K562 (cell line): Measurements from ENCODE around the gene PDLIM4. TPM values are rescaled to one million over a fixed set of nuclear protein-coding genes. Genes with fewer than 3 reads are reported as not detected.
A peak's percentile ranks its signal among the peaks of the same experiment; 100 is the strongest.

Source experiments
- BACH1 ChIP-seq: fragments of 200-800 bp; sonication (Bioruptor generic); IDR thresholded peaks from 2 replicates; pipeline ENCODE4 v1.6.1; 2016; ENCODE audit warnings: missing genetic modification characterization, missing compliant biosample characterization
- CHD4 ChIP-seq: fragments of 200-600 bp; sonication (generic); IDR thresholded peaks from 3 replicates; pipeline ENCODE4 v1.6.1; 2012; ENCODE audit warnings: low read depth, mild to moderate bottlenecking, mixed read lengths, low read length, inconsistent platforms; ENCODE audit not compliant: insufficient read depth, insufficient replicate concordance, poor library complexity, severe bottlenecking
- EHMT2 ChIP-seq: fragments of 450-650 bp; IDR thresholded peaks from 2 replicates; pipeline ENCODE4 v1.6.1; 2018; ENCODE audit warnings: antibody characterized with exemption
- HNRNPLL ChIP-seq: fragments of 200-400 bp; formaldehyde crosslinking; IDR thresholded peaks from 2 replicates; pipeline ENCODE4 v1.6.1; 2017; ENCODE audit warnings: low read length, low read depth, mild to moderate bottlenecking; ENCODE audit not compliant: poor library complexity, severe bottlenecking
- MXI1 ChIP-seq: IDR thresholded peaks from 2 replicates; pipeline ENCODE4 v1.6.1; 2011; ENCODE audit warnings: low read depth, mild to moderate bottlenecking, improper control_type of control experiment, low read length
- RBFOX2 ChIP-seq: fragments of 200-400 bp; formaldehyde crosslinking; IDR thresholded peaks from 2 replicates; pipeline ENCODE4 v1.6.1; 2017; ENCODE audit warnings: low read depth, mild to moderate bottlenecking, low read length, moderate library complexity
- RFX7 ChIP-seq: fragments of 250-450 bp; sonication (Bioruptor Pico); IDR thresholded peaks from 2 replicates; pipeline ENCODE4 v1.5.1; 2021; ENCODE audit warnings: mild to moderate bottlenecking
- SP2 ChIP-seq: IDR thresholded peaks from 2 replicates; pipeline ENCODE4 v1.6.1; 2011; ENCODE audit warnings: mild to moderate bottlenecking, low read depth, low read length, moderate library complexity; ENCODE audit not compliant: poor library complexity, severe bottlenecking; ENCODE audit errors: extremely low read depth
- TOE1 ChIP-seq, 2 experiments: fragments of 450-650 bp in 1 of 2; sonication (generic) in 1 of 2; formaldehyde crosslinking in 1 of 2; IDR thresholded peaks; 2 replicates each; pipeline versions ENCODE4 v1.7.1 to v1.8.0; 2016 to 2022; ENCODE audit warnings: borderline replicate concordance in 2 of 2, mild to moderate bottlenecking in 2 of 2, antibody characterized with exemption in 1 of 2, inconsistent platforms in 1 of 2, low read depth in 1 of 2, missing genetic modification reagents in 1 of 2, moderate library complexity in 1 of 2
- ZEB2 ChIP-seq: fragments of 450-650 bp; IDR thresholded peaks from 2 replicates; pipeline ENCODE4 v1.6.1; 2016
- ZNF280B ChIP-seq: fragments of 250-450 bp; sonication (Bioruptor Pico); IDR thresholded peaks from 2 replicates; pipeline ENCODE4 v1.5.1; 2021; ENCODE audit warnings: mild to moderate bottlenecking
- ZNF766 ChIP-seq: fragments of 200-800 bp; sonication (Bioruptor generic); conservative IDR thresholded peaks from 2 replicates; pipeline ENCODE4 v1.6.1; 2016; ENCODE audit warnings: missing genetic modification characterization, missing compliant biosample characterization
- ZNF77 ChIP-seq: fragments of 250-450 bp; sonication (Bioruptor Pico); IDR thresholded peaks from 2 replicates; pipeline ENCODE4 v1.5.0; 2020
- ZNF79 ChIP-seq: fragments of 250-450 bp; sonication (Bioruptor Pico); IDR thresholded peaks from 2 replicates; pipeline ENCODE4 v1.4.0; 2020; ENCODE audit warnings: low read depth, mild to moderate bottlenecking, moderate library complexity
- polyA plus RNA-seq, 8 experiments: library from polyadenylated mRNA; depleted of rRNA in 4 of 8; stranded (reverse) in 5 of 8; unstranded in 3 of 8; fragments of >200 nt; fragmentation: Nextera tagmentation in 2 of 8; fragmentation: Illumina TruSeq in 1 of 8; extraction: Ambion mirVana in 2 of 8; extraction: Trizol in 1 of 8; gene quantifications; 2 replicates each; pipeline versions ENCODE4 v1.2.1 to v1.2.3, GENCODE V29; 2011 to 2014; ENCODE audit warnings: inconsistent platforms in 1 of 8, missing spikeins in 1 of 8
- total RNA-seq, 7 experiments: library from RNA; depleted of rRNA in 6 of 7; stranded (reverse); fragments of >200 nt in 6 of 7; fragmentation: Illumina TruSeq in 2 of 7; extraction: Trizol in 2 of 7; gene quantifications; 2 replicates each; pipeline versions ENCODE4 v1.2.1 to v1.2.3, GENCODE V29; 2011 to 2021; ENCODE audit warnings: low replicate concordance in 1 of 7
- TF ChIP-seq, protein P1 (sequence below): fragments of 250-450 bp; sonication (Bioruptor Pico); IDR thresholded peaks from 2 replicates; pipeline ENCODE4 v1.5.0; 2020; ENCODE audit warnings: mild to moderate bottlenecking
- TF ChIP-seq, protein P2 (sequence below): fragments of 450-650 bp; formaldehyde crosslinking; IDR thresholded peaks from 2 replicates; pipeline ENCODE4 v1.4.0; 2020; ENCODE audit warnings: mild to moderate bottlenecking, moderate library complexity
- TF ChIP-seq, protein P3 (sequence below): sonication (generic); formaldehyde crosslinking; IDR thresholded peaks from 2 replicates; pipeline ENCODE4 v1.8.0; 2023; ENCODE audit warnings: mild to moderate bottlenecking, missing genetic modification reagents
- TF ChIP-seq, protein P4 (sequence below): fragments of 250-450 bp; sonication (Bioruptor Pico); IDR thresholded peaks from 2 replicates; pipeline ENCODE4 v1.9.0; 2021; ENCODE audit warnings: mild to moderate bottlenecking

The PDLIM4 gene
- total and polyA plus RNA-seq, 9 of the 15 experiments (the other 6 are each of a cell fraction or from before 2014, with no cell fraction given): 0.28 to 32.8 (median 13.1) TPM

- TF ChIP-seq ZNF280B (CRISPR knock-in tag) (no peak), RBFOX2 (peak; percentile 94), HNRNPLL (peak; percentile 44), CHD4 (no peak), BACH1 (no peak), EHMT2 (no peak), TOE1 (IDR thresholded peaks at IDR 0.05; ENCODE audit: borderline replicate concordance) (peak; percentile 57; the same call in 1 of the 2 replicates), TOE1 (CRISPR knock-in tag; IDR thresholded peaks at IDR 0.05; ENCODE audit: borderline replicate concordance, low read depth) (no peak), ZNF77 (CRISPR knock-in tag) (no peak), ZNF766 (no peak), ZEB2 (no peak), SP2 (no peak), ZNF79 (no peak), RFX7 (CRISPR knock-in tag) (no peak), MXI1 (peak; percentile 61)
- TF ChIP-seq, protein P1, sequence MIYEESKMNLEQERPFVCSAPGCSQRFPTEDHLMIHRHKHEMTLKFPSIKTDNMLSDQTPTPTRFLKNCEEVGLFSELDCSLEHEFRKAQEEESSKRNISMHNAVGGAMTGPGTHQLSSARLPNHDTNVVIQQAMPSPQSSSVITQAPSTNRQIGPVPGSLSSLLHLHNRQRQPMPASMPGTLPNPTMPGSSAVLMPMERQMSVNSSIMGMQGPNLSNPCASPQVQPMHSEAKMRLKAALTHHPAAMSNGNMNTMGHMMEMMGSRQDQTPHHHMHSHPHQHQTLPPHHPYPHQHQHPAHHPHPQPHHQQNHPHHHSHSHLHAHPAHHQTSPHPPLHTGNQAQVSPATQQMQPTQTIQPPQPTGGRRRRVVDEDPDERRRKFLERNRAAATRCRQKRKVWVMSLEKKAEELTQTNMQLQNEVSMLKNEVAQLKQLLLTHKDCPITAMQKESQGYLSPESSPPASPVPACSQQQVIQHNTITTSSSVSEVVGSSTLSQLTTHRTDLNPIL (CRISPR knock-in tag): no peak
- TF ChIP-seq, protein P2, sequence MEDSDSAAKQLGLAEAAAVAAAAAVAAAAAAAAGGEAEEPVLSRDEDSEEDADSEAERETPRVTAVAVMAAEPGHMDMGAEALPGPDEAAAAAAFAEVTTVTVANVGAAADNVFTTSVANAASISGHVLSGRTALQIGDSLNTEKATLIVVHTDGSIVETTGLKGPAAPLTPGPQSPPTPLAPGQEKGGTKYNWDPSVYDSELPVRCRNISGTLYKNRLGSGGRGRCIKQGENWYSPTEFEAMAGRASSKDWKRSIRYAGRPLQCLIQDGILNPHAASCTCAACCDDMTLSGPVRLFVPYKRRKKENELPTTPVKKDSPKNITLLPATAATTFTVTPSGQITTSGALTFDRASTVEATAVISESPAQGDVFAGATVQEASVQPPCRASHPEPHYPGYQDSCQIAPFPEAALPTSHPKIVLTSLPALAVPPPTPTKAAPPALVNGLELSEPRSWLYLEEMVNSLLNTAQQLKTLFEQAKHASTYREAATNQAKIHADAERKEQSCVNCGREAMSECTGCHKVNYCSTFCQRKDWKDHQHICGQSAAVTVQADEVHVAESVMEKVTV (CRISPR knock-in tag): no peak
- TF ChIP-seq, protein P3, sequence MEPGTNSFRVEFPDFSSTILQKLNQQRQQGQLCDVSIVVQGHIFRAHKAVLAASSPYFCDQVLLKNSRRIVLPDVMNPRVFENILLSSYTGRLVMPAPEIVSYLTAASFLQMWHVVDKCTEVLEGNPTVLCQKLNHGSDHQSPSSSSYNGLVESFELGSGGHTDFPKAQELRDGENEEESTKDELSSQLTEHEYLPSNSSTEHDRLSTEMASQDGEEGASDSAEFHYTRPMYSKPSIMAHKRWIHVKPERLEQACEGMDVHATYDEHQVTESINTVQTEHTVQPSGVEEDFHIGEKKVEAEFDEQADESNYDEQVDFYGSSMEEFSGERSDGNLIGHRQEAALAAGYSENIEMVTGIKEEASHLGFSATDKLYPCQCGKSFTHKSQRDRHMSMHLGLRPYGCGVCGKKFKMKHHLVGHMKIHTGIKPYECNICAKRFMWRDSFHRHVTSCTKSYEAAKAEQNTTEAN (CRISPR knock-in tag): no peak; the same call in 1 of the 2 replicates
- TF ChIP-seq, protein P4, sequence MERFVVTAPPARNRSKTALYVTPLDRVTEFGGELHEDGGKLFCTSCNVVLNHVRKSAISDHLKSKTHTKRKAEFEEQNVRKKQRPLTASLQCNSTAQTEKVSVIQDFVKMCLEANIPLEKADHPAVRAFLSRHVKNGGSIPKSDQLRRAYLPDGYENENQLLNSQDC (CRISPR knock-in tag): no peak
These were observed 36.7 kb downstream of the PDLIM4 start, which contains the start of gene SLC22A4 (continued) for GRCh38 chr5:132293992-132294727.
